Vagina (tissue), 2 donors: ENCODE results near the gene RPH3AL. TPM values are rescaled to one million over a fixed set of nuclear protein-coding genes. Genes with fewer than 3 reads are reported as not detected.
"Not testable (repeated sequence)": the region's sequence is repeated elsewhere in the genome, so short reads cannot be mapped to it uniquely, and the experiment has no call there.

ENCODE experiments used
- DNase-seq, 2 donors: peaks; one replicate each; pipeline ENCODE4 v3.0.0-alpha.2; 2017; ENCODE audit errors: extremely low spot score in 2 of 2
- H3K27ac ChIP-seq: fragments of 200-600 bp; sonication (generic); one replicate; pipeline ENCODE4 v1.5.1; 2019
- H3K27me3 ChIP-seq: fragments of 200-600 bp; sonication (generic); one replicate; pipeline ENCODE4 v1.5.1; 2019
- H3K36me3 ChIP-seq, 2 donors: fragments of 200-600 bp; sonication (generic); one replicate each; pipeline ENCODE4 v1.5.1; 2017 to 2019
- H3K4me1 ChIP-seq: fragments of 200-600 bp; sonication (generic); one replicate; pipeline ENCODE4 v1.5.1; 2019
- H3K4me3 ChIP-seq, 2 donors: fragments of 200-600 bp; sonication (generic); 1 replicate in 1 of 2; 2 replicates in 1 of 2; pipeline ENCODE4 v1.5.1; 2016 to 2019
- H3K9me3 ChIP-seq: fragments of 200-600 bp; sonication (generic); one replicate; pipeline ENCODE4 v1.5.1; 2019
- CTCF ChIP-seq, 3 experiments: fragments of 450-650 bp in 2 of 3; fragments of 200-600 bp in 1 of 3; sonication (generic) in 1 of 3; IDR thresholded peaks; one replicate each; pipeline ENCODE4 v1.5.1; 2017 to 2019; ENCODE audit warnings: antibody characterized with exemption in 3 of 3, mild to moderate bottlenecking in 2 of 3, moderate library complexity in 2 of 3
- POLR2A ChIP-seq, 2 donors: fragments of 450-650 bp; IDR thresholded peaks; one replicate each; pipeline ENCODE4 v1.6.1; 2017; ENCODE audit warnings: antibody characterized with exemption in 2 of 2, mild to moderate bottlenecking in 2 of 2, moderate library complexity in 2 of 2
- POLR2AphosphoS5 ChIP-seq, 2 donors: sonication (generic); formaldehyde crosslinking; IDR thresholded peaks; one replicate each; pipeline ENCODE4 v1.9.0; 2017; ENCODE audit warnings: antibody characterized with exemption in 2 of 2, mild to moderate bottlenecking in 2 of 2, low read depth in 1 of 2; ENCODE audit not compliant: insufficient read depth in 1 of 2
- intact Hi-C: fragments of 100-400 bp; cut with DNase I; formaldehyde crosslinking; loops from one replicate; pipeline ENCODE4 v1.15.1; 2023
- total RNA-seq: library from RNA; depleted of rRNA; stranded (reverse); fragments of >200 nt; gene quantifications from one replicate; pipeline ENCODE4 v1.2.3, GENCODE V29; 2016

RPH3AL gene
- total RNA-seq, 1 donor from 2014 or later, result 43.5 TPM

- H3K27ac ChIP-seq, result no peak overlapping the region
- TF ChIP-seq POLR2AphosphoS5 (IDR thresholded peaks at IDR 0.05; ENCODE audit: insufficient read depth in 1 of 2, low read depth in 1 of 2) (no peak), POLR2A (IDR thresholded peaks at IDR 0.05) (no peak), CTCF (IDR thresholded peaks at IDR 0.05) (no peak)
- no peak overlapping the region for H3K4me3 ChIP-seq
- H3K9me3 ChIP-seq, result no peaks in the 10 kb centered on the region
- no peak for DNase-seq
- no peaks in the 10 kb centered on the region for H3K4me1 ChIP-seq
- H3K27me3 ChIP-seq, result no peaks in the 10 kb centered on the region
- H3K36me3 ChIP-seq, result no peaks in the 10 kb centered on the region
- intact Hi-C loops, result no loop called here
Measured at GRCh38 chr17:206941-207560, 145.6 kb downstream of the RPH3AL start.

- intact Hi-C loops, H3K4me1 ChIP-seq, H3K27ac ChIP-seq, H3K36me3 ChIP-seq, DNase-seq, H3K9me3 ChIP-seq, H3K27me3 ChIP-seq, H3K4me3 ChIP-seq: not testable (repeated sequence)
Measured at GRCh38 chr17:206484-206883, 146.1 kb downstream of the RPH3AL start.

- Histone ChIP-seq H3K9me3 (no peaks in the 10 kb centered on the region), H3K4me1 (no peaks in the 10 kb centered on the region), H3K36me3 (no peaks in the 10 kb centered on the region), H3K4me3 (no peak overlapping the region), H3K27ac (no peak overlapping the region), H3K27me3 (no peaks in the 10 kb centered on the region)
- no peak for DNase-seq
- intact Hi-C loops, result no loop called here
- TF ChIP-seq POLR2AphosphoS5 (IDR thresholded peaks at IDR 0.05; ENCODE audit: insufficient read depth in 1 of 2, low read depth in 1 of 2), result no peak
Measured at GRCh38 chr17:205817-206216, 146.8 kb downstream of the RPH3AL start.

- Histone ChIP-seq H3K27ac (no peak overlapping the region), H3K9me3 (no peaks in the 10 kb centered on the region), H3K4me1 (no peaks in the 10 kb centered on the region), H3K4me3 (no peak overlapping the region), H3K36me3 (no peaks in the 10 kb centered on the region), H3K27me3 (no peaks in the 10 kb centered on the region)
- intact Hi-C loops, result no loop called here
- DNase-seq, result no peak
- TF ChIP-seq POLR2A (IDR thresholded peaks at IDR 0.05) (no peak), POLR2AphosphoS5 (IDR thresholded peaks at IDR 0.05; ENCODE audit: insufficient read depth in 1 of 2, low read depth in 1 of 2) (no peak), CTCF (IDR thresholded peaks at IDR 0.05) (no peak)
Measured at GRCh38 chr17:205148-205669, 147.4 kb downstream of the RPH3AL start.

GRCh38 chr17:204427-205147, 148.0 kb downstream of the RPH3AL start:
- TF ChIP-seq CTCF (IDR thresholded peaks at IDR 0.05), result no peak
- no peaks in the 10 kb centered on the region for H3K4me1 ChIP-seq
- no peak overlapping the region for H3K27ac ChIP-seq
- no peak overlapping the region for H3K4me3 ChIP-seq
- DNase-seq, result no peak
- H3K36me3 ChIP-seq, result no peaks in the 10 kb centered on the region
- no peaks in the 10 kb centered on the region for H3K9me3 ChIP-seq
- intact Hi-C loops, result no loop called here
- no peaks in the 10 kb centered on the region for H3K27me3 ChIP-seq

- Histone ChIP-seq H3K27me3 (no peaks in the 10 kb centered on the region), H3K4me1 (no peaks in the 10 kb centered on the region), H3K36me3 (no peaks in the 10 kb centered on the region), H3K27ac (no peak overlapping the region), H3K9me3 (no peaks in the 10 kb centered on the region), H3K4me3 (no peak overlapping the region)
- intact Hi-C loops, result no loop called here
- no peak for TF ChIP-seq POLR2AphosphoS5 (IDR thresholded peaks at IDR 0.05; ENCODE audit: insufficient read depth in 1 of 2, low read depth in 1 of 2)
- DNase-seq, result no peak
Measured at GRCh38 chr17:202501-202951, 150.1 kb downstream of the RPH3AL start.

- H3K27ac ChIP-seq, H3K9me3 ChIP-seq, H3K4me3 ChIP-seq, H3K4me1 ChIP-seq, H3K36me3 ChIP-seq, H3K27me3 ChIP-seq, DNase-seq, intact Hi-C loops: not testable (repeated sequence)
Measured at GRCh38 chr17:201736-202135, 150.9 kb downstream of the RPH3AL start.

- H3K9me3 ChIP-seq, H3K4me3 ChIP-seq, H3K36me3 ChIP-seq, H3K27me3 ChIP-seq, DNase-seq, intact Hi-C loops, H3K4me1 ChIP-seq, H3K27ac ChIP-seq: not testable (repeated sequence)
Measured at GRCh38 chr17:201257-201656, 151.3 kb downstream of the RPH3AL start.
